ENCODE data around the gene APEX2. TPM values are rescaled to one million over a fixed set of nuclear protein-coding genes. Genes with fewer than 3 reads are reported as not detected.

Gene APEX2
- total and polyA plus RNA-seq, 2 of the 4 experiments (the other 2 are of a cell fraction): 3.4 to 16.5 TPM

GRCh38 chrX:55041514-55041913, 41.4 kb downstream of the APEX2 start:
- Histone ChIP-seq H3K9ac (ENCODE audit: low read depth, low read length) (no peak overlapping the region), H3K27me3 (ENCODE audit: control insufficient read depth, insufficient read depth, low read length) (no peaks in the 10 kb centered on the region), H3K9me3 (ENCODE audit: control insufficient read depth, insufficient read depth, low read length) (no peaks in the 10 kb centered on the region), H2BK15ac (ENCODE audit: low read depth, low read length) (no peak overlapping the region), H3K4me3 (ENCODE audit: insufficient read depth, low read depth, low read length) (no peak overlapping the region), H3K18ac (ENCODE audit: low read depth, low read length) (no peak overlapping the region), H3K4me1 (ENCODE audit: control insufficient read depth, insufficient read depth, low read length) (no peaks in the 10 kb centered on the region), H2AK9ac (replicated peaks; ENCODE audit: low read depth, low read length, poor library complexity) (no peak overlapping the region), H2AFZ (replicated peaks; ENCODE audit: low read length, poor library complexity) (no peak overlapping the region), H4K91ac (ENCODE audit: insufficient read depth, low read depth, low read length) (no peak overlapping the region), H2BK120ac (ENCODE audit: low read depth, low read length) (no peak overlapping the region), H3K36me3 (ENCODE audit: control insufficient read depth, insufficient read depth, low read length) (no peaks in the 10 kb centered on the region), H2BK5ac (ENCODE audit: low read depth, low read length, poor library complexity, severe bottlenecking) (no peak overlapping the region), H2AK5ac (ENCODE audit: low read depth, low read length) (no peak overlapping the region), H3K4ac (ENCODE audit: low read depth, low read length) (no peak overlapping the region), H3K4me2 (ENCODE audit: low read depth, low read length) (no peak overlapping the region), H3K27ac (ENCODE audit: insufficient read depth, low read length) (no peak overlapping the region), H3K23ac (ENCODE audit: low read depth, low read length) (no peak overlapping the region), H2BK20ac (ENCODE audit: low read depth, low read length) (no peak overlapping the region), H3K9me1 (ENCODE audit: insufficient read depth, low read length) (no peaks in the 10 kb centered on the region), H4K8ac (ENCODE audit: low read depth in 2 of 2, low read length in 2 of 2) (no peak overlapping the region), H3K56ac (ENCODE audit: extremely low read depth, insufficient read depth, low read length) (no peak overlapping the region), H4K20me1 (ENCODE audit: insufficient read depth, low read length) (no peaks in the 10 kb centered on the region), H4K5ac (ENCODE audit: low read depth, low read length) (no peak overlapping the region), H3K79me1 (ENCODE audit: low read depth in 1 of 2, low read length in 2 of 2) (no peaks in the 10 kb centered on the region), H3K14ac (replicated peaks; ENCODE audit: low read depth, low read length) (no peak overlapping the region)
- ChIA-PET POLR2A (ENCODE audit: unreplicated experiment) (interaction anchor here (0.6 kb wide), 1 partner anchor 23 kb away, joined by 3 read pairs; no protein-coding TSS in a partner anchor), CTCF (interaction anchor here (0.7 kb wide), 1 partner anchor 17 kb away, joined by 3 read pairs; no protein-coding TSS in a partner anchor)
- TF ChIP-seq ELK1 (IDR thresholded peaks at IDR 0.05; ENCODE audit: borderline replicate concordance, low read depth, low read length): no peak
- TF ChIP-seq CEBPB (IDR thresholded peaks at IDR 0.05; ENCODE audit: low read depth, low read length): no peak
- TF ChIP-seq CTCF (conservative IDR thresholded peaks at IDR 0.05; ENCODE audit: low read depth, low read length): no peak
- TF ChIP-seq FOS (IDR thresholded peaks at IDR 0.05; ENCODE audit: low read depth, low read length): no peak
- TF ChIP-seq NFE2L2 (IDR thresholded peaks at IDR 0.05; ENCODE audit: low read depth, low read length): no peak
- no peak for TF ChIP-seq MXI1 (IDR thresholded peaks at IDR 0.05; ENCODE audit: borderline replicate concordance, low read depth, low read length)
- TF ChIP-seq MAFK (IDR thresholded peaks at IDR 0.05; ENCODE audit: low read depth, low read length): no peak
- no peak for TF ChIP-seq CHD1 (IDR thresholded peaks at IDR 0.05; ENCODE audit: low read depth, low read length)
- no peak for TF ChIP-seq RCOR1 (IDR thresholded peaks at IDR 0.05; ENCODE audit: insufficient replicate concordance, low read length)
- TF ChIP-seq SMC3 (IDR thresholded peaks at IDR 0.05; ENCODE audit: low read depth, low read length): no peak
- no peak for TF ChIP-seq POLR2A (IDR thresholded peaks at IDR 0.05; ENCODE audit: low read depth, low read length)
- no peak for TF ChIP-seq BHLHE40 (IDR thresholded peaks at IDR 0.05; ENCODE audit: low read depth, low read length)
- no peak for TF ChIP-seq RAD21 (IDR thresholded peaks at IDR 0.05; ENCODE audit: low read length)
- intact Hi-C loops (cut with micrococcal nuclease) (no loop called here), in situ Hi-C loops (cut with MboI; ENCODE audit: low sequenced_read_pairs) (no loop called here), dilution Hi-C loops (cut with HindIII; ENCODE audit: low sequenced_read_pairs, unreplicated experiment) (no loop called here)
- ATAC-seq (ENCODE audit: low read depth) (no peak), DNase-seq (no peak)
- no TSS peak for BruUV-seq (replicated peaks)
- no CpG with 5 or more reads among the region's 6 CpGs for WGBS, 2 experiments (ENCODE audit: extremely low coverage in 2 of 2, insufficient read length in 1 of 2)
